ENCODE data around the gene NKD1.

- TF ChIP-seq CTCF (IDR thresholded peaks at IDR 0.05), result no peak
- no peak for TF ChIP-seq POLR2A (IDR thresholded peaks at IDR 0.05)
These were observed 45.4 kb downstream of the NKD1 start for GRCh38 chr16:50593410-50594150.
